C4-2B (cell line): ENCODE data around the gene PDZD2.

ENCODE experiments used
- ZFX ChIP-seq: fragments of 450-650 bp; IDR thresholded peaks from 2 replicates; pipeline ENCODE4 v1.6.1; 2017
- TF ChIP-seq, protein P1 (sequence below): fragments of 450-650 bp; conservative IDR thresholded peaks from 2 replicates; pipeline ENCODE4 v1.5.1; 2017; ENCODE audit warnings: mild to moderate bottlenecking

GRCh38 chr5:31880449-31880848 lies 241.5 kb downstream of the PDZD2 start:
- TF ChIP-seq, protein P1, sequence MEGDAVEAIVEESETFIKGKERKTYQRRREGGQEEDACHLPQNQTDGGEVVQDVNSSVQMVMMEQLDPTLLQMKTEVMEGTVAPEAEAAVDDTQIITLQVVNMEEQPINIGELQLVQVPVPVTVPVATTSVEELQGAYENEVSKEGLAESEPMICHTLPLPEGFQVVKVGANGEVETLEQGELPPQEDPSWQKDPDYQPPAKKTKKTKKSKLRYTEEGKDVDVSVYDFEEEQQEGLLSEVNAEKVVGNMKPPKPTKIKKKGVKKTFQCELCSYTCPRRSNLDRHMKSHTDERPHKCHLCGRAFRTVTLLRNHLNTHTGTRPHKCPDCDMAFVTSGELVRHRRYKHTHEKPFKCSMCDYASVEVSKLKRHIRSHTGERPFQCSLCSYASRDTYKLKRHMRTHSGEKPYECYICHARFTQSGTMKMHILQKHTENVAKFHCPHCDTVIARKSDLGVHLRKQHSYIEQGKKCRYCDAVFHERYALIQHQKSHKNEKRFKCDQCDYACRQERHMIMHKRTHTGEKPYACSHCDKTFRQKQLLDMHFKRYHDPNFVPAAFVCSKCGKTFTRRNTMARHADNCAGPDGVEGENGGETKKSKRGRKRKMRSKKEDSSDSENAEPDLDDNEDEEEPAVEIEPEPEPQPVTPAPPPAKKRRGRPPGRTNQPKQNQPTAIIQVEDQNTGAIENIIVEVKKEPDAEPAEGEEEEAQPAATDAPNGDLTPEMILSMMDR: no peak
- no peak for TF ChIP-seq ZFX
